Stimulated activated CD8-positive, alpha-beta memory T cell treated with anti-CD3 and anti-CD28 coated beads, Interleukin-7, amount 100 ng/mL, for 48 hours (primary cell): Measurements from ENCODE around the gene IL10.

ENCODE experiments used
- DNase-seq, 2 donors: peaks; one replicate each; pipeline ENCODE4 v3.0.0-alpha.2; 2020; ENCODE audit warnings: low read depth in 1 of 2; ENCODE audit errors: extremely low read depth in 1 of 2

Gene IL10

DNA sequence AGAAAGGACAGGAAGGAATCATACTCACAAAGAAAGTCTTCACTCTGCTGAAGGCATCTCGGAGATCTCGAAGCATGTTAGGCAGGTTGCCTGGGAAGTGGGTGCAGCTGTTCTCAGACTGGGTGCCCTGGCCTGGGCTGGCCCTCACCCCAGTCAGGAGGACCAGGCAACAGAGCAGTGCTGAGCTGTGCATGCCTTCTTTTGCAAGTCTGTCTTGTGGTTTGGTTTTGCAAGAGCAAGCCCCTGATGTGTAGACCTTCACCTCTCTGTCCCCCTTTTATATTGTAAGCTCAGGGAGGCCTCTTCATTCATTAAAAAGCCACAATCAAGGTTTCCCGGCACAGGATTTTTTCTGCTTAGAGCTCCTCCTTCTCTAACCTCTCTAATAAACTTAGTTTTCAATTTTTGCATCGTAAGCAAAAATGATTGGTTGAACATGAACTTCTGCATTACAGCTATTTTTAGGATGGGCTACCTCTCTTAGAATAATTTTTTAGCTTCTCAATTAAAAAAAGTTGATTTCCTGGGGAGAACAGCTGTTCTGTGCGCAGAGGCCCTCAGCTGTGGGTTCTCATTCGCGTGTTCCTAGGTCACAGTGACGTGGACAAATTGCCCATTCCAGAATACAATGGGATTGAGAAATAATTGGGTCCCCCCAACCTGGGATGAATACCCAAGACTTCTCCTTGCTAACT lies at the start of gene IL10:
TSS of gene IL10 (minus strand) at position 252 of the 695 bp plus-strand sequence. CDS start at position 193, 59 bp downstream.
- no peak for DNase-seq

DNA sequence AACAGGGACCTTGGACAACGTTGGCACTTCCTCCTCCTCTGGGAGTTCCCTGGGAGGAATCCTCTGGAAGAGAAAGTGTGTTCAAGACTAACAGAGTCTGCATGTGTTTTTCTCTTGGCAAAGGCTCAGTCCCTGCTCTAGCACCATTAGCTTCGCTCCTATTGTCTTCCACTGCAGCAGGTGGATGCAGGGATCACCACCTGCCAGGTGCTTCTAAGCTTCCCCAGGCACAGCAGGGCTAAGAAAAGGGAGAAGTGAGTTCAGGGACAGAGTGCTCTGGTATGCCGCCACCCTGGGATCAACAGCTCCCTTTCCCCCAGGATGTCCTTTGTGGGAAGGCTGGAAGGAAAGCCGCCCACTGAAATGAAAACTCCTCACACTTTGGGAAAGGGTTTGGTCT lies 49.2 kb upstream of the IL10 start:
- no peak for DNase-seq

DNA sequence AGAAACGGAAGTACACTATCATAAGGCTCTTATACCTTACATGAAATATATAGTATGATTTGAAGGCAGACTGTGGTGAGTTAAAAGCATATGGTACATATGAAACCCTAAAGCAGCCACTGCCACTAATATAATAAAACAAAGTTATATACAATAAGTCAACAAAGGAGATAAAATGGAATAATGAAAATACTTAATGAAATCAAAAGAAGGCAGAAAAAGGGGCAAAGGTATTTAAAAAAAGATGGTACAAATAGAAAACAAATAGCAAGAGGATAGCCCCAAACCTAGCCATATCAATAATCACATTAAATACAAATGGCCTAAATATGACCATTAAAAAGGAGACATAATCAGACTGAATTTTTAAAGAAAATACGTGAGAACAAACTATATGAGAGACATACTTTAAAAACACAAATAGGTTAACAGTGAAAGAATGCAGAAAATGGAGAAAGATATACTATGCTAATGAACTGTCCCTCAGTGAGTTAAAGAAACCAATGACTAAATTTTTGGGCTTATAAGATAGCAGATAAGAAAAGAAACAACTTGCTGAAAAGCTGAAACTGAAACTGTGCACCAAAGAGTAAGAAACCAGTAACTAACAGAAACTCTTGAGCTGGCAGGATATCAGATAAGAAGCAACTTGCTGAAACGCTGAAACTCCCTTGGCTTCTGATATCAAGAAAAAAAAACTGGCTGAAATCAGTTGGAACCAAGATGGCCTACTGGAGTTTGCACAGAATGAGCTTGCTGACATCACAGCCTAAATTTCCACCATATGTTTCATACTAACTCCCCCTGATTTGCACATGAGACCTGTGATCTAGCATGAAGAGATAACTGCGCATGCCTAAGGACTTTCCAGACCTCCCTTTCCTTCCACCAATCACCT lies 44.3 kb upstream of the IL10 start:
- no peak for DNase-seq

DNA sequence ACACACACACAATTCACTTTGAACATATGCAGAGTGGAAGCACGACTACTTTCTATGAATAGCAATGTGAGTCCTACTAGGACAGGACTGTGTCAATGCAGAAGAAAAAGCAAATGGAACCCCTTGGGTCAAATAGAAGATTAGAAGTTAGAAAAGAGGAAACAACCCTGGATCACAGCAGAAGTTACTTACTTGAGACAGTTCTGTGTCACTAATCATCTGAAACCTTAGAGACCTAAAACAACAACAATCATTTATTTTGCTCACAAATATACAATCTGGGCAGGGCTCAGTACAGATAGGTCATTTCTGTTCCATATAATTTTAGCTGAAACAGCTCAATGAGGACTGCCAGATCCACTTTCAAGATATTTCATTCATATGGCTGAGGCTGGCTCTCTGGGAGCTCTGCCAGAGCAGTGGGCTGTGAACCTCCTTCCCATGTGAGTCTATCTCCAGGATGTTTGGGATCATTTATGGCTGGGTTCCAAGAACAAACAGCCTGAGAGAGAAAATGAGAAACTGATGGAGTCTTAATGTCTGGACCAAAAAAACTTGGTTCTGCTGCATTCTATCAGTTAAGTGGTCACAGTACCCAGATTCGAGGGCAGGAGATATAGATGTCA lies 42.5 kb upstream of the IL10 start:
- DNase-seq: no peak

DNA sequence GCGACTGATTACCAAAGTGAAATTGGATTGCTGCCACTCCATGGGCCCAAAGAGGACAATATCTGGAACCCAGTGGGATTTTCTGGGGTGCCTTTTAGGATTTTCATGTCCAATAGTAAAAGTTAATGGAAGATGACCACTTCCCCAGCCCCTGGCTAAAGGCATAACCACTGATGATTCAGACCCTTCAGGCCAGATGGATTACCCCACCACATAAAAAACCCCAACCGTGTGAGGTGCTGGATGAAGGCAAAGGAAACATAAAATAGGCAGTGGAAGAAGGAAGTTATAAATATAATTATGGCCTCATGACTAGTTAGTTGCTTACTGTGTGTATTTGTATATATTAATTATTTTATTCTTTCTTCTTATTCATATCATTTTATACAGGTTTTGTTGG lies 40.2 kb upstream of the IL10 start:
- no peak for DNase-seq

DNA sequence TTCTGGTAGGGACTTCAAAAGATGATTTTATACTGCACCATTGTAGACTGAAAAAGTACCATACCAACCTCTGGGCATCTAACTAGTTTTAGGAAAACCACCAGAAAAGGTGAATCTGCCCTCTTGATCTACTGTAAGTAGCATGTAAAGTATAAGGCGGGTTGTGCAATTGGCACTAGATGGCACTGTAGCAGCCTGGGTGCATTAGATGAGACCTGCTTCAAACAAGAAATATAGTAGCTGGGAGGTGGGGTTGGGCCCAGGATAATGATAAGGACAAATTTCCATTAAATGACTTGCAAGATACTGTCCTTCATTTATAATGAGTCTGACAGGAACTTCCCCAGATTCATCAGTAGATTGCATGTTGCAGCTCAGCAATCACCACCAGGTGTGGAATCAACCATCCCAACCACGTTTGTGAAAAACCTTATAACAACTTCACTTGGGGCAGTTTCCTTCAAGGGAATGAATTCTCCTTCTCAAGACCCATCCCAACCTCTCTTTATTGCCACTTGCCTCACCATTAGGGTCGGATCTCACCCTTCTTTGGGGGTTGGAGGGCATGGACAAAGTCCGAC lies 37.3 kb upstream of the IL10 start:
- DNase-seq: no peak

DNA sequence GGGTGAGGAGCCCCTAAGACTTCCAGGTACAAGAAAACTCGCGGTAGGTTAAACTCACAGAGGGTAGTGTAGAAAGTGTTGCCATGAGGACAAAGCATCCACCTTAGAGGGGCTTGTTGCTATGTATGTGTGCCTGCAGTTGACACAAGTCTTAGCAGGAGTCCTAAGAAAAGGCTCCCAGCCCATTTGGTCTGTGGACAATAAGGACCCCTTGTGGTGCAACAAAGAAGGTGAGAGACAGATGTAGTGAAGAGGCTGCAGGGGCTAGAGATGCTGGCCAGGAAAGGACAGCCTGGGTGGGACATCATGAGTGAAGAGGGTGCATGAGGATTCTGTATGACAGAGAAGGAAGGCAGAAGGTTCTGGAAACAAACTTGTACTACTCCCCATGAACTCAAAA lies 36.3 kb upstream of the IL10 start:
- no peak for DNase-seq

DNA sequence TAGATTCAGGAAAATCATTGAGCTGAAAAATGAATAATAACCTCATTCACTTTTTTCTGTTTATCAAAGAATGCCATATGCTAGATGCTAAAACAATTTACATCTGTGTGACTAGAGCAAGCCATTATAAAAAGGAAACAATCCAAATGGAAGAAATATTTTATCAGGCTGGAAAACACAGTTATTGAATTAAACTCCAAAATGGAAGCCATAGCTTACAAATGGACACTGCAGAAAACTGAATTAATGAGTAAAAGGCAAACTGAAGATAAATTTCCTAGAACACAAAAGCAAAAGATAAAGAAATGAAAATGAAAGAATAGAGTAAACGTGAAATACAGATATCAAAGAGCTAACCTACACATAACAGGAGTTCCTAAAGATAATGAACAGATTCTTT lies 33.1 kb upstream of the IL10 start:
- DNase-seq: no peak

DNA sequence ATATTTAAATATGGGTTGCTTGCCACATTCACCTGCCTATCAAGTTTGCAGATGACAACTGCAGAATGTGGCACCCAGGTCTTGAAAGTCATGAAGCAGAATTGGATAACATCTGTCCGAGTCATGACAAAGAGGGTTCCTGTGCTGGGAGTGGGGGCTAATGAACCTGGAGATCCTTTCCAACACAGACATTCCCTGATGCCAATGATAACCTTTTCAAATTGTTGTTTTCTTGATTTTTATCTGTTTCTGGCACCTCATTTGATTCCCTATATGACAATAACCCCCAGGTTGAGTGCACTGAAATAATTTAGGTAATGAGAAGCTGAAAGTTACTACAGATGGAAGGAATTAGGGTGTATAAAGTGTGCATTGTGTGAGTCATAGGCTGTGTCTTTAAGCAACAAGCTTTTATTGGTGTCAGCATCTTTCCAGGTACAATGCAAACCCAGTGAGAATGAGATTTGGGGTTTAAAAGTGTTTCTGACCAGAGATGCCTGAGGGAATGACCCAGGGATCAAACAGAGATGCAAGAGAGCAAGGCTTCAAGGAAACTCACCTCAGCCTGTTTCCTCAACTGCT lies 32.0 kb upstream of the IL10 start:
- no peak for DNase-seq

DNA sequence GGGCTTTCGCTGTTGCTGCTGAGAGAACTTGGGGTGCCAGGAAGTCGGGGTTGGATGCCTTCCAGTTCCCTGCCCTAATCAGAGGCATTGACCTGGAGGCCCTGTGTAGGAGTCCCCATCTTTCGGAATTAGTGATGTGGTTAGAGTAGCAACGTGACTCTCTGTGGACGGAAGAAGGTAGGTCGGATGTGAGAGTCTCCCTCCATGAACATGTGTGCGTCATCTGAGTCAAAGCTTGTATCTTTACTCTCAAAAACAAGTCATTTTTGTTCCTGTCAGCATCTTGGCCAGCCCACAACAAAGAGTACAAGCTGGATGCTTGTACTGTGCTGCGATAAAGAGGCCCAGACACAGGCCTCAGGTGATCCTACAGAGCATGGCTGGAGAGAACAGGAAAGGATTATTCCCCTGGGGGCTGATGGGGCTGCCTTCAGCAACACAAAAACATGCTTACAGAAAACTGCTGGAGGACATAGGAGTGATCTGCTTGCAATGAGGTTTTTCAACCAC lies 31.0 kb upstream of the IL10 start:
- peak; percentile 37 to 82 for DNase-seq

DNA sequence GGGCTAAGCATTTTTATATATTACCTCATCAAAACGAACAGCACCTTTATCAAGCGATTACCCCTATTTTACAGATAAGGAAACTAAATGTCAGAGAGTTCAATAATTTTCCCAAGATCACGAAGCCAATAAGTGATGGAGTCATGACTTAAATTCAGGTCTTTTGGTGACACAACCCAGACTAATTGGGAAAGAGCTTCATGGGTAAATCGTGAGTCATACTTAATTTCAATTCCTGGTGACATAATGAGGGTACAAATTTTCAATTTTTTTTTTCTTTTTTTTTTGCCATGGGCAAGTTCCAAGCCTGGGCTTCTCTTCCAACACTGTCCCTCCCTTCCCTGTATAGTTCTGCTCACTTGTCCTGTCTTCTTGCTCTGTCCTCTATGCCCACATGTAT lies 30.1 kb upstream of the IL10 start:
- no peak for DNase-seq

DNA sequence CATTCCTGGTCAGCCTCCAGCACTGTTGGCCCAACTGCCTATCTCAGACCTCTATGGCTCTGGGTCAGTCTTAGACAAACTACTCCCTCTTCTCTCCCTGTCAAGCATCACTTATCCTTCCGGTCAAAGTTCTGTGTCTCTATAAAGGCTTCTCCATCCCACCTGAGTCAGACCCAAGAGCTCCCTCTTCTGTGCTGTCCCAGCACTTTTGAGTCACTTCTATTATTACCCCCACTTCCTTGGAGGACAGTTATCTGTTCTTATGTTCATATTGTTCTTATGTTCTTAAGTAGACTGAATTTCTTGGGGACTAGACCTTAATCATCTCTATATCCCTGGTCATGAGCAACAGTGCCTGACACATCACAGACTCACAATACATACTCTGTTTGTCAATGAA lies 29.2 kb upstream of the IL10 start:
- no peak for DNase-seq

DNA sequence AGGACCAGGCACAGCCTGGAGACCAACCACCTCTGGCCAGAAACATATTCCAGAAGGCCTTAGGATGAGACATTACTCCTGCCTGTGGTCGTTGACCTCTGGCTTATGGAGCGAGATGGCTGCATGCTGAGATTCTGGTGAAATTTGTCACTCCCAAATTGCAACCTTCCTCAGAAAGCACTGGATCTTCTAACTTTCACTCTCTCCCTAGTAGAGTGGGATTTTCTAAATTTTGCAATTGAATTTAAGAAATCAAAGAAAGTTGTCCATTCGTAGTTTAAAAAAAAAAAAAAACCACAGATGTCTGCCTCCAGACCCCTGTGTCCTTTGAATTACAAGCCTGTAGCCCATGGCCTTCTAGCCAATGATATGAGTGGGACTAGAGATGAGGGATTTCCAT lies 28.6 kb upstream of the IL10 start:
- no peak for DNase-seq

DNA sequence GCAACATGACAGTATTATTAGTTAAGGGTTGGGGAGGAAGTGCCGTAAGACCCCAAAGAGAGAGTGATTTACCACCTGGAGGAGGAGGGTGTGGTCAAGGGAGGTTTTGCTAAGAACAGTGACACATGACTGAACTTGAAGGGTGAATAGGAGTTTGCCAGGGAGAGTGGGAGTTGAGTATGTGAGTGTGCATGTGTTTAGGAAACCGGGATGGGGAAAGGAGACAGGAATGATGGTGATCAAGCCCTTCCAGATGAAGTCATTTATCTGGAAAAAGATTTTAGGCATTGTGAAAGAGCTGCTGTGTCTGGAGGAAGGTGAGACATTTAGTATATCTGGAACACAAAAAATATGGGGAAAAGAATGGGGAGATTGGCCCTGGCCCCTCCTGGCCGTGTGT lies 28.1 kb upstream of the IL10 start:
- no peak for DNase-seq

DNA sequence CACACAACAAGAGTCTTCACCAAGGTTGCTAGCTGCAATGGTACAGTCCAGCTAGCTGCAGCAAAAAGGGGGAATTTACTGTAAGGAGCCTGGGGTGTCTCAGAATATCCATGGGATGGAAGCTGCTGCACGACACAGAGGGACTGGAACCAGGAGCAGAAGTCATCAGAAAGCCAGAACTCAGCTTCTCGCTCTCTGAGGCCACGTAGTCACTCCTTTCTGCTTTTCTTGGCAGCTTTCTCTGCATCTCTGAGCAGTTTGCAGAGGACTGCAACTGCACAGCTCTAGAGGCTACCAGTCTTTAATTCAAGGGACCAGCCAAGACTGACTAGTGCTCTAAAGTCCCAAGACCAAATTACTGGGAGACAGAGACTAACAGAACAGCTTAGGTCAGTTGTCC lies 27.0 kb upstream of the IL10 start:
- DNase-seq: no peak

DNA sequence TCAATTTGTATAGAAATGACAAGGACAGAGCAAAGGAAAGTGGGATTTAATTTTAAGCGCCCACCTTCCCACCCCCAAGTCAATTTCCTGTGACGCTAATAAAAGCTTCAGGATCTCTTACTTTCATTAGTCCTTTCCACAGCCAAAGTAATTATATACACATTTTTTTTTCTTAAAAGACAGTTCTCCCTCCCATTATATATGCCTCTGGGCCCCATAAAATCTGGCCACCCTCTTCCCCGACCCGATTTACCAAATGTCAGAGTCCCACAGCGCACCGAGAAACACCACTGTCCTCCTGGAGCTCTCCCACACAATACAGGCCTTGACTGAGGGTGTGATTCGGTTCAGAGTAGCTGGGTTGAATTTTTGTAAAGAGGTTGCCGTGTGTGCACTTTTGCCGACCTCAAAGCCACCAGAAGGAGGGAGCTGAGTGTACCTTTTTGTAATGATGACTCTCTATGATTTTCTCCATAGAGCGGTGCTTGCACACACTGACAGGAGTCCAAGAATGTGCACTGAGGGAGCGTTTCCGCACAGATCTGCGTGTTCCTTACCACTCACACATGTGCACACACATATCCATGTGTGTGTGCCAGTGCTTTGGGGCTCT lies 26.2 kb upstream of the IL10 start:
- DNase-seq: no peak

DNA sequence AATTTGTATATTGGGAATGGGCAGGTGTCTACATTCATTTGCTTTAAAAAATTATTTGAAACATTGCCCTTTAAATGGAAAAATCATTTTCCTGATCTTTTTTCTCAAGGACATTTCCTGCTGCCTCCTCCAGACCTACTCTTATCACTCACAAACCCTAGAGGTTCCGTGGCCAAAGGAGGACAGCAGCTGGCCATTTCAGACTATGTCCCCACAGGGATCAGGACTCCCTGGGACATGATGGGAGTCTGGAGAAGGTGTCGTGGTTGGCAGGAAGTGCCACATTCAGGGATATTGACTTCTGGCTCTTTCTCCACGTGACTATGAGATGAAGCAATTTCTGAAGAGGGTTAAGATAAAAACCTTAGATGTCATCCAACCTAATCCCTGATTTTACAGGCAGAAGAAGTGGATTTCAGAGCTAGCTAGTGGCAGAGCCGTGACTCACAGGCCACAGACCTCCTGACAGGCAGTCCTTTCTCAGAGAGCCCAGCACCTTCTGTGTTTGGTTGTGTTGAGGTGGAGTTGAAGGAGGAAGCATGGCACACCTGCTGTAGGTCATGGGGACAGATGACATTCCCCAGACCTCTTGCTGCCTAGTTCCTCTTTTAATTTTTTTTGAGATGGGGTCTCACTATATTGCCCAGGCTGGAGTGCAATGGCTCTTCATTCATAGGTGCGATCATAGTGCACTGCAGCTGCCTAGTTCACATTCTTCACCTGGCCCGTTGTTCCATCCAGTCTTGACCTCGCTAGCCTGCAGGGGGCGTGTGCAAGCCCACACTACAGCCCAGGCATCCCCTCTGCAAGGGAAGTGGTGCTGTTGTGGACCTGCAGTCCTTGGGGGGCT lies 25.5 kb upstream of the IL10 start:
- no peak for DNase-seq

DNA sequence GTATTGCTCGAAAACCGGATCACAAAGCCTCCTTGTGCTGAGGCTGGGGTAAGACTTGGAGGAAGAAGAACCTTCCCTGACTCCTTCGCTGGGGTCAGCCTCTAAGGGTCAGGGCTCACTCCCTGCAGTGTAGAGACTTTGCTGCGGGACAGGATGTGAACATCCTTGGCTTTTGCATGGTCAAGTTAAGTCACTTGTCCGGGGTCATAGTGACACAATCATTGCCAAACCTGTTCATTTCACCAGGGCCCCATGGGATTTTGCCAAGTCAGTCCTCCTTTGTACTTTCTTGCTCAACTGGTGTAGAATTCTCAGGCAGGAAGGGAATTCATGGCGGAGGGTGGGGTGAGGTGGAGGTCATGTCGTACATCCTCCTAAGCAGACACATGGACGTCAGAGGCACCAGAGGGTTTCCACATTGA lies 24.7 kb upstream of the IL10 start:
- no peak for DNase-seq

DNA sequence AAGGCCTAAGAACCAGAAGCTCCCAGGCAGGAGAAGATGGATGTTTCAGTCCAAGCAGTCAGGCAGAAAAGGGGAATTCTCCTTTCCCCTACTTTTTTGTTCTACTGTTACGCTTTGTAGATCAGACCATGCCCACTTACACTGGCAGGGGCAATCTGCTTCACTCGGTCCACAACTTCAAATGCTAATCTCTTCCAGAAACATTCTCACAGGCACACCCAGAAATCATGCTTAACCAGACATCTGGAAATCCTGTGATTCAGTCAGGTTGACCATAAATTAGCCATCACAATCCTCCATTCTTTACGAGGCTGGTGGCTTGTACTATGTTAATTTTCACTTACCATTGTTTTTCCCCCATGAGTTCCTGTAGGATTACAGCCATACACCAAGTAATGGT lies 23.8 kb upstream of the IL10 start:
- no peak for DNase-seq
